WTC11 (cell line): Measurements from ENCODE around the gene KCNQ2.

ENCODE experiments used
- ATF2 ChIP-seq: sonication (generic); formaldehyde crosslinking; IDR thresholded peaks from 2 replicates; pipeline ENCODE4 v1.8.1; 2022; ENCODE audit warnings: low read depth, missing genetic modification reagents, borderline replicate concordance
- CBFB ChIP-seq: sonication (generic); formaldehyde crosslinking; IDR thresholded peaks from 2 replicates; pipeline ENCODE4 v1.8.1; 2022; ENCODE audit warnings: mild to moderate bottlenecking, low read depth, missing genetic modification reagents
- CREB1 ChIP-seq: sonication (generic); formaldehyde crosslinking; IDR thresholded peaks from 2 replicates; pipeline ENCODE4 v1.8.0; 2023; ENCODE audit warnings: mild to moderate bottlenecking, missing genetic modification reagents
- CTCF ChIP-seq: fragments of 200-600 bp; IDR thresholded peaks from 2 replicates; pipeline ENCODE4 v1.8.0; 2022; ENCODE audit warnings: antibody characterized with exemption
- TEAD4 ChIP-seq: sonication (generic); formaldehyde crosslinking; IDR thresholded peaks from 2 replicates; pipeline ENCODE4 v1.8.0; 2022; ENCODE audit warnings: mild to moderate bottlenecking, missing genetic modification reagents
- ZNF121 ChIP-seq: sonication (generic); formaldehyde crosslinking; IDR thresholded peaks from 2 replicates; pipeline ENCODE4 v1.8.0; 2023; ENCODE audit warnings: missing genetic modification reagents
- ZNF232 ChIP-seq: sonication (generic); formaldehyde crosslinking; IDR thresholded peaks from 2 replicates; pipeline ENCODE4 v1.8.0; 2022; ENCODE audit warnings: mild to moderate bottlenecking, missing genetic modification reagents
- ZNF281 ChIP-seq: sonication (generic); formaldehyde crosslinking; IDR thresholded peaks from 2 replicates; pipeline ENCODE4 v1.8.0; 2023; ENCODE audit warnings: mild to moderate bottlenecking, missing genetic modification reagents

GRCh38 chr20:63423751-63424150 lies 48.7 kb downstream of the KCNQ2 start:
- TF ChIP-seq ZNF281 (CRISPR knock-in tag) (no peak), CREB1 (CRISPR knock-in tag) (no peak), CTCF (no peak), TEAD4 (no peak), ATF2 (no peak), ZNF121 (CRISPR knock-in tag) (no peak), CBFB (CRISPR knock-in tag) (no peak), ZNF232 (CRISPR knock-in tag) (no peak)
